Measurements from ENCODE around the gene GRM5.

The GRM5 gene

DNA sequence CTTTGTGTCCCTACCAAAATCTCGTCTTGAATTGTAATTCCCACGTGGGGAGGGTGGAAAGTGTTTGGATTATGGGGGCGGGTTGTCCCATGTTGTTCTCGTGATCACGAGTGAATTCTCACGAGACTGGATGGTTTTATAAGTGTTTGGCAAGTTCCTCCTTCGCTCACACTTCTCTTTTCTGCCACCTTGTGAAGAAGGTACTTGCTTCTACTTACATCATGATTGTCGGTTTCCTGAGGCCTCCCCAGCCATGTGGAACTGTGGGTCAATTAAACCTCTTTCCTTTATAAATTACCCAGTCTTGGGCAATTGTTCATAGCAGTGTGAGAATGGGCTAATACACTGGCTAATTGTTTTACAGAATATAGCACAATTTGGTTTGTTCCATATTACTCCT is 326.3 kb downstream of the GRM5 start:
- Histone ChIP-seq H3K36me3 (ENCODE audit: control insufficient read depth, insufficient read depth, low read length) (no peaks in the 10 kb centered on the region), H3K4me3 (ENCODE audit: low read length) (no peak overlapping the region), H3K9ac (ENCODE audit: low read length) (no peak overlapping the region), H3K27me3 (ENCODE audit: control insufficient read depth, insufficient read depth, low read length) (no peaks in the 10 kb centered on the region), H3K27ac (ENCODE audit: low read depth, low read length) (no peak overlapping the region), H3K4me1 (ENCODE audit: control insufficient read depth, insufficient read depth, low read length) (no peaks in the 10 kb centered on the region)

GRCh38 chr11:88709567-88709966 is 356.2 kb downstream of the GRM5 start:
- Histone ChIP-seq H3K4me3 (ENCODE audit: low read length) (no peak overlapping the region), H3K27me3 (ENCODE audit: control insufficient read depth, insufficient read depth, low read length) (no peaks in the 10 kb centered on the region)

GRCh38 chr11:88704485-88704884 is 361.3 kb downstream of the GRM5 start:
- no peak overlapping the region for H3K4me3 ChIP-seq (ENCODE audit: low read length)
- H3K27me3 ChIP-seq (ENCODE audit: control insufficient read depth, insufficient read depth, low read length) = no peaks in the 10 kb centered on the region
- H3K9ac ChIP-seq (ENCODE audit: low read length) = no peak overlapping the region
- H3K27ac ChIP-seq (ENCODE audit: low read depth, low read length) = no peak overlapping the region
- no peaks in the 10 kb centered on the region for H3K4me1 ChIP-seq (ENCODE audit: control insufficient read depth, insufficient read depth, low read length)
- H3K36me3 ChIP-seq (ENCODE audit: control insufficient read depth, insufficient read depth, low read length) = no peaks in the 10 kb centered on the region

More at GRCh38 chr11:88709567-88709966, 356.2 kb downstream of the GRM5 start:
- no peak overlapping the region for H3K9ac ChIP-seq (ENCODE audit: low read length)
- no peaks in the 10 kb centered on the region for H3K36me3 ChIP-seq (ENCODE audit: control insufficient read depth, insufficient read depth, low read length)
- no peaks in the 10 kb centered on the region for H3K4me1 ChIP-seq (ENCODE audit: control insufficient read depth, insufficient read depth, low read length)
- H3K27ac ChIP-seq (ENCODE audit: low read depth, low read length) = no peak overlapping the region

- Histone ChIP-seq H3K4me3 (ENCODE audit: low read length) (no peak overlapping the region), H3K36me3 (ENCODE audit: control insufficient read depth, insufficient read depth, low read length) (no peaks in the 10 kb centered on the region), H3K9ac (ENCODE audit: low read length) (no peak overlapping the region), H3K27me3 (ENCODE audit: control insufficient read depth, insufficient read depth, low read length) (no peaks in the 10 kb centered on the region), H3K4me1 (ENCODE audit: control insufficient read depth, insufficient read depth, low read length) (no peaks in the 10 kb centered on the region), H3K27ac (ENCODE audit: low read depth, low read length) (no peak overlapping the region)
Observed at GRCh38 chr11:88701816-88702215, 364.0 kb downstream of the GRM5 start.

DNA sequence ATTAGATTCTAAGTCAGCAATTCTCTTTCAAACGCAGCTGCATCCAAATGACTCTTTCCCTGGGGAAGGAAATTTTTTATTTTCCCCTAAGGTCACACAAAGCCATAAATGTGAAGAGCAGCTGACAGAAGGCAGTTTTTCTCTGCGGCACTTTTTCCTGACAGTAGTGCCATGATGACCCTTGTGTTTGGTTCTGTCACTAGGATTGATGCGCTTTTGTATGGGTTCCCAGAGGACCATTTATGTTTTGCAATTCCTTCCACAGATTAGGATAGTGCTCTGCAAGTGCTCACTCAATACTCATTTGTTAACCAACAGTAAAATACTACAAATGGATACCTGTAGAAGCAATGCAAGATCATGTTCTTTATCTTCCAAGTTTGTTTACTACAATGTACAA is 368.6 kb downstream of the GRM5 start:
- Histone ChIP-seq H3K36me3 (ENCODE audit: control insufficient read depth, insufficient read depth, low read length) (no peaks in the 10 kb centered on the region), H3K4me1 (ENCODE audit: control insufficient read depth, insufficient read depth, low read length) (no peaks in the 10 kb centered on the region), H3K27me3 (ENCODE audit: control insufficient read depth, insufficient read depth, low read length) (no peaks in the 10 kb centered on the region), H3K27ac (ENCODE audit: low read depth, low read length) (no peak overlapping the region), H3K4me3 (ENCODE audit: low read length) (no peak overlapping the region), H3K9ac (ENCODE audit: low read length) (no peak overlapping the region)

DNA sequence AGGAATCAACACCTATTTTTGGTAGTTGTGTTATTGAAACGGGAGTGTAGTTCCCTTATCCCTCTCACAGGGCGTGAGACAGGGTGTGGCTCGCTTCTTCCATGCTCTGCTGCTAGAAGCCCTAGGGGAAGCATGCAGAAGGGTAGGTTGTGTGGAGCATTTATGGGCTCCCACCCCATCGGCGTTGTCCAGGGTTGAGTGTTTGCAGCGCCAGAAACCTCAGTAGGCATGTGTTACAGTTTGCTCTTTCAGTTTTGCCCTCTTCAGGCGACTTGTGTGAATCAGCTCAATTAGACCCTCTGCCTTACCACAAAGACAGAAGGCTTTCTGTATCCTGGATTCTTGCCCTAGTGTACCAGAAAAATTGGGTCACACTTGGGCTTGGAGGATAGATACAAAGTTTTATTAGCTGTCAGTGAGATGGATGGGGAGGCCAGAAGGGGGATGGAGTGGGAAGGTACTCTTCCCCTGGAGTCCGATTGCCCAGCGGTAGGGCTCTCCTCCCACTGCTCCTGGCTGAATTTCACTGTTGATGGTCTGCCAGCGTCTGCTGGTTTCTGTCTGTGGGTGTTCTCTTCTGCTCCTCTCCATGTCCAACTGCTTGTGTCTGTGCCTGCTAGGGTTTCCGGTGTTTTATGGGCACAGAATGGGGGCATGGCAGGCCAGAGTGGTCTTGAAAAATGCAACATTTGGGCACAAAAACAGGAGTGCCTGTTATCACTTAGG is 369.9 kb downstream of the GRM5 start:
- no peak overlapping the region for H3K9ac ChIP-seq (ENCODE audit: low read length)
- no peaks in the 10 kb centered on the region for H3K4me1 ChIP-seq (ENCODE audit: control insufficient read depth, insufficient read depth, low read length)
- H3K27me3 ChIP-seq (ENCODE audit: control insufficient read depth, insufficient read depth, low read length) = no peaks in the 10 kb centered on the region
- no peak overlapping the region for H3K27ac ChIP-seq (ENCODE audit: low read depth, low read length)
- H3K36me3 ChIP-seq (ENCODE audit: control insufficient read depth, insufficient read depth, low read length) = no peaks in the 10 kb centered on the region
- H3K4me3 ChIP-seq (ENCODE audit: low read length) = no peak overlapping the region

DNA sequence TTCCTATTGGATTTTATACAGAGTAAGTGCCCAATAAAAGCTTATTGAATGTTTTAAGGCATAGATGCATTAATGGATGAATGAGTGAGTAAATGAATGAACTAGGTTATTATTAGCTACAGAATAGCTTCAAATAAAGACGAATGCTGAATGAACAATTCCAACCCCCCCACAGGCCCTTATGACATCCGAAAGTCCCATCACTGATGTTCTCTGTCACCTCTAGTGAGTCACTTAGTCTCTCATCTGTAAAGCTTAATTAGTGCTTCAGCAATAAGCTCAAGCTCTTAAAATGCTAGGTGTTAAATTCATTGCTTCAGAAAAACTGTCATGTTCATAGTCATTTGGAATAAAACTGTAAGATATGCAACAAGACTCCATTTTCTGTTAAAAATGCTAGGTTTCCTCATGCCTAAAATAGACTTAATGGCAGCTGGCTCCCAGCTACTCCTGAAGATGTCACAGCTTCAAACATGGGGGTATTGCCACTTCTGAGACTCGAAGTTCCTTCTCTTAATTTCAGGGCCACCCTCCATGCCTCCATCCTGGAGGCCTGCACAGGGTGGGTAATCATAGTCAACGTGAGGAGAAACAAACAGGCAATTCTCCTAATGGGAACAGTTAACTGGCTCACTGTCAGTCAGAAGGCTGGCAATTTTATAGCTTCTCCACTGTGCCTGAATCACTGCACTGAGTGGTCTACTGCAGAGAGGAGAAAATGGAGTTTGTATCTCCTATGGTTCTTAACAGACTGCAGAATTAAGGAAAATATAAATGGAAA is 373.3 kb downstream of the GRM5 start:
- no peaks in the 10 kb centered on the region for H3K27me3 ChIP-seq (ENCODE audit: control insufficient read depth, insufficient read depth, low read length)
- H3K4me1 ChIP-seq (ENCODE audit: control insufficient read depth, insufficient read depth, low read length) = no peaks in the 10 kb centered on the region
- no peak overlapping the region for H3K9ac ChIP-seq (ENCODE audit: low read length)
- H3K4me3 ChIP-seq (ENCODE audit: low read length) = no peak overlapping the region
- no peak overlapping the region for H3K27ac ChIP-seq (ENCODE audit: low read depth, low read length)
- H3K36me3 ChIP-seq (ENCODE audit: control insufficient read depth, insufficient read depth, low read length) = no peaks in the 10 kb centered on the region

GRCh38 chr11:88689548-88690240 is 376.1 kb downstream of the GRM5 start:
- no peaks in the 10 kb centered on the region for H3K27me3 ChIP-seq (ENCODE audit: control insufficient read depth, insufficient read depth, low read length)
- H3K27ac ChIP-seq (ENCODE audit: low read depth, low read length) = no peak overlapping the region
- H3K36me3 ChIP-seq (ENCODE audit: control insufficient read depth, insufficient read depth, low read length) = no peaks in the 10 kb centered on the region
- no peaks in the 10 kb centered on the region for H3K4me1 ChIP-seq (ENCODE audit: control insufficient read depth, insufficient read depth, low read length)
- H3K9ac ChIP-seq (ENCODE audit: low read length) = no peak overlapping the region
- no peak overlapping the region for H3K4me3 ChIP-seq (ENCODE audit: low read length)

- H3K4me3 ChIP-seq (ENCODE audit: low read length) = no peak overlapping the region
Observed at GRCh38 chr11:88683024-88683423, 382.8 kb downstream of the GRM5 start.

DNA sequence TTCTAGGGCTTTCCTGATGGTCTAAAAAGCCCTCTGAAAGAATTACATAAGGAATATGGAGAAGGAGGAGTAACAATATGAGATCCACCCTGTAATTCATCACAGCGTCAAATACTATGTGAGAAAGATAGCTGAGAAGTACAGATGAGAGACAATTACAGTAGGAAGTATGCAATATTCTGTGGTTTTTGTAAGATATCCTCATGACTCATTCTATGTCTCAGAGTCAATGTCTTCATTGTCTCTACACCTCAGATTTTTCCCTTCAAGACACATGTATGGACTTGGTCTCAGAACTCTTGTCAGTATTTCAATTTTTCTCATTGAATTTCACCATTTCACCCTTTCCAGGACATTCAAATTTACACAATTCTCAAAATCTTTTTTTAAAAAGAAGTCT is 385.0 kb downstream of the GRM5 start:
- no peaks in the 10 kb centered on the region for H3K27me3 ChIP-seq (ENCODE audit: control insufficient read depth, insufficient read depth, low read length)
- no peak overlapping the region for H3K9ac ChIP-seq (ENCODE audit: low read length)
- no peaks in the 10 kb centered on the region for H3K36me3 ChIP-seq (ENCODE audit: control insufficient read depth, insufficient read depth, low read length)
- no peak overlapping the region for H3K4me3 ChIP-seq (ENCODE audit: low read length)
- no peaks in the 10 kb centered on the region for H3K4me1 ChIP-seq (ENCODE audit: control insufficient read depth, insufficient read depth, low read length)
- no peak overlapping the region for H3K27ac ChIP-seq (ENCODE audit: low read depth, low read length)

More at GRCh38 chr11:88683024-88683423, 382.8 kb downstream of the GRM5 start:
- Histone ChIP-seq H3K36me3 (ENCODE audit: control insufficient read depth, insufficient read depth, low read length) (no peaks in the 10 kb centered on the region), H3K27ac (ENCODE audit: low read depth, low read length) (no peak overlapping the region), H3K9ac (ENCODE audit: low read length) (no peak overlapping the region), H3K4me1 (ENCODE audit: control insufficient read depth, insufficient read depth, low read length) (no peaks in the 10 kb centered on the region), H3K27me3 (ENCODE audit: control insufficient read depth, insufficient read depth, low read length) (no peaks in the 10 kb centered on the region)

DNA sequence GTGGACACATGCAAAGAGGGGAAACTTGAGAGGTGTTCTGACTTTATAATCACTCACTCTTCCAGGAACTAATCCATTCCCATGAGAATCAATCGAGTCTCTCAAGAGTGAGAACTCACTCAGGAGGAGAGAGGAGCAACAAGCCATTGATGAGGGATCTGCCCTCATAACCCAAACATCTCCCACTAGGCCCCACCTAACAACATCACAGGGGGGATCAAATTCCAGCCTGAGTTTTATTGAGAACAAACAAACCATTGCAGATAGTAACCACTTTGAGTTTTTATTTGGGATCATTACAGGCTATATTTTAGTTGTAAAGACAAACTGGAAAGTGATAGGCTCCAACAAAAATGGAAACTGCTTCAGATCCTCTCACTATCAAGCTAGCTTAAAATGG is 399.4 kb downstream of the GRM5 start:
- no peaks in the 10 kb centered on the region for H3K27me3 ChIP-seq (ENCODE audit: control insufficient read depth, insufficient read depth, low read length)
- H3K27ac ChIP-seq (ENCODE audit: low read depth, low read length) = no peak overlapping the region
- H3K9ac ChIP-seq (ENCODE audit: low read length) = no peak overlapping the region
- H3K36me3 ChIP-seq (ENCODE audit: control insufficient read depth, insufficient read depth, low read length) = no peaks in the 10 kb centered on the region
- no peaks in the 10 kb centered on the region for H3K4me1 ChIP-seq (ENCODE audit: control insufficient read depth, insufficient read depth, low read length)
- H3K4me3 ChIP-seq (ENCODE audit: low read length) = no peak overlapping the region

DNA sequence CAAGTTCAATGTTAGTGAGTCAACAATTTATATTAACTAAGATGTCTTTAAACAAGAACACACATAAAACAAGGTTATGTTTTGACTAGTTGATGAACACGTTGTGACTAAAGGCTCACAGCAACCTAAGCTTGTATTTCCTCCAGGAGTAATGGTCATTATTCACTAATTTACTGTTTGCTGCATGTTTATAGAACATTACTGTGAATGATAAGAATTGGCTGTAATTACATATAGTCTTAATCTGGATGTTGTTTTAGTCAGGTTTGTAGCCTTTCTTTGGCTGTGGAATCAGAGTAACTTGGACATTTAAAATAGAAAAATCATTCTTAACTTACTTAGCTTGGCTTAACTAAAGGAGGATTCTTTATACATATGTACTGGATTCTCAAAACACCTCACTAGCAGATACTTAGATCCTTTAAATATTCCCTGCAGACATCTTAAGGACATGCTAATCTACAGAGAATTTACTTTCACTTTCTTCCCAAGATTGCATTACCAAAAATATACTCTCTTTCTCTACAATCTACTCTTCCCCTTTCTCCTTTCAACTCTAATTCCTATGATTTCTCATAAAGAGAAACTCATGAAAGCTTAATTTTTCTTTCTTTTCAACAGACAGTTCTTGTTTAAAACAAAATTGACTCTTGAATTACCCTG is 408.6 kb downstream of the GRM5 start:
- no peak overlapping the region for H3K27ac ChIP-seq (ENCODE audit: low read depth, low read length)
- no peaks in the 10 kb centered on the region for H3K4me1 ChIP-seq (ENCODE audit: control insufficient read depth, insufficient read depth, low read length)
- no peaks in the 10 kb centered on the region for H3K27me3 ChIP-seq (ENCODE audit: control insufficient read depth, insufficient read depth, low read length)
- H3K4me3 ChIP-seq (ENCODE audit: low read length) = no peak overlapping the region
- no peaks in the 10 kb centered on the region for H3K36me3 ChIP-seq (ENCODE audit: control insufficient read depth, insufficient read depth, low read length)
- no peak overlapping the region for H3K9ac ChIP-seq (ENCODE audit: low read length)

Measured in rectal smooth muscle tissue (tissue), 1 donor.